GM12878 (cell line): Measurements from ENCODE around the gene ERO1B. TPM values are rescaled to one million over a fixed set of nuclear protein-coding genes. Genes with fewer than 3 reads are reported as not detected.

Experiments
- ATF2 ChIP-seq: IDR thresholded peaks from 2 replicates; pipeline ENCODE4 v1.6.1; 2012; ENCODE audit warnings: low read length, inconsistent platforms
- ATF7 ChIP-seq: fragments of 450-650 bp; IDR thresholded peaks from 2 replicates; pipeline ENCODE4 v1.6.1; 2016; ENCODE audit warnings: low read depth, mild to moderate bottlenecking
- BACH1 ChIP-seq: fragments of 450-650 bp; IDR thresholded peaks from 2 replicates; pipeline ENCODE4 v1.6.1; 2017; ENCODE audit warnings: mild to moderate bottlenecking, borderline replicate concordance
- CEBPB ChIP-seq, 2 experiments: fragments of 150-350 bp in 1 of 2; IDR thresholded peaks; 2 replicates each; pipeline ENCODE4 v1.6.1; 2012 to 2014; ENCODE audit warnings: low read depth in 2 of 2, low read length in 2 of 2, borderline replicate concordance in 1 of 2, inconsistent platforms in 1 of 2
- ESRRA ChIP-seq: IDR thresholded peaks from 2 replicates; pipeline ENCODE4 v1.6.1; 2012; ENCODE audit warnings: mild to moderate bottlenecking, low read length, improper control_type of control experiment
- EZH2 ChIP-seq: IDR thresholded peaks from 2 replicates; pipeline ENCODE4 v1.6.1; 2012; ENCODE audit warnings: low read depth, mild to moderate bottlenecking, control low read depth, inconsistent platforms, low read length, borderline replicate concordance; ENCODE audit not compliant: control insufficient read depth
- FOS ChIP-seq: IDR thresholded peaks from 3 replicates; pipeline ENCODE4 v1.6.1; 2011; ENCODE audit warnings: borderline replicate concordance; ENCODE audit not compliant: insufficient read length; ENCODE audit errors: extremely low read depth
- FOXM1 ChIP-seq: IDR thresholded peaks from 2 replicates; pipeline ENCODE4 v1.6.1; 2012; ENCODE audit warnings: low read depth, mild to moderate bottlenecking, inconsistent platforms, low read length, moderate library complexity
- HCFC1 ChIP-seq: fragments of 150-350 bp; IDR thresholded peaks from 2 replicates; pipeline ENCODE4 v1.6.1; 2014; ENCODE audit warnings: low read length
- HDAC2 ChIP-seq: fragments of 200-600 bp; sonication (generic); IDR thresholded peaks from 2 replicates; pipeline ENCODE4 v1.6.1; 2017
- KLF5 ChIP-seq: fragments of 450-650 bp; IDR thresholded peaks from 2 replicates; pipeline ENCODE4 v1.6.1; 2014; ENCODE audit warnings: mild to moderate bottlenecking; ENCODE audit not compliant: partially characterized antibody
- MEF2A ChIP-seq: IDR thresholded peaks from 2 replicates; pipeline ENCODE4 v1.6.1; 2011; ENCODE audit warnings: low read depth, mild to moderate bottlenecking, low read length, moderate library complexity; ENCODE audit not compliant: insufficient read depth
- MXI1 ChIP-seq: fragments of 150-350 bp; IDR thresholded peaks from 2 replicates; pipeline ENCODE4 v1.6.1; 2011; ENCODE audit warnings: low read depth, mild to moderate bottlenecking, inconsistent platforms, low read length, improper control_type of control experiment
- MYB ChIP-seq: fragments of 150-350 bp; IDR thresholded peaks from 2 replicates; pipeline ENCODE4 v1.6.1; 2014; ENCODE audit warnings: mild to moderate bottlenecking, low read depth, low read length, borderline replicate concordance
- NFXL1 ChIP-seq: fragments of 450-650 bp; IDR thresholded peaks from 2 replicates; pipeline ENCODE4 v1.6.1; 2017; ENCODE audit warnings: antibody characterized with exemption, mild to moderate bottlenecking, borderline replicate concordance
- PAX5 ChIP-seq: IDR thresholded peaks from 2 replicates; pipeline ENCODE4 v1.6.1; 2011; ENCODE audit warnings: low read depth, low read length, borderline replicate concordance
- POLR2A ChIP-seq: IDR thresholded peaks from 2 replicates; pipeline ENCODE4 v1.6.1; 2011; ENCODE audit warnings: low read depth, mild to moderate bottlenecking, low read length
- POU2F2 ChIP-seq: IDR thresholded peaks from 3 replicates; pipeline ENCODE4 v1.6.1; 2011; ENCODE audit warnings: low read depth, mild to moderate bottlenecking, low read length, borderline replicate concordance
- RELB ChIP-seq: fragments of 450-650 bp; IDR thresholded peaks from 2 replicates; pipeline ENCODE4 v1.6.1; 2017; ENCODE audit warnings: low read depth, mild to moderate bottlenecking, moderate library complexity
- RUNX3 ChIP-seq: IDR thresholded peaks from 2 replicates; pipeline ENCODE4 v1.6.1; 2012; ENCODE audit warnings: low read length, inconsistent platforms
- SIN3A ChIP-seq: IDR thresholded peaks from 2 replicates; pipeline ENCODE4 v1.6.1; 2012; ENCODE audit warnings: low read depth, low read length, improper control_type of control experiment
- SREBF1 ChIP-seq: IDR thresholded peaks from 2 replicates; pipeline ENCODE4 v1.6.1; 2012; ENCODE audit warnings: mild to moderate bottlenecking, low read length
- TARDBP ChIP-seq: IDR thresholded peaks from 2 replicates; pipeline ENCODE4 v1.6.1; 2016; ENCODE audit warnings: borderline replicate concordance
- TBL1XR1 ChIP-seq: IDR thresholded peaks from 2 replicates; pipeline ENCODE4 v1.6.1; 2012; ENCODE audit warnings: low read depth, low read length, improper control_type of control experiment
- TCF7 ChIP-seq: IDR thresholded peaks from 2 replicates; pipeline ENCODE4 v1.6.1; 2014; ENCODE audit warnings: antibody characterized with exemption, borderline replicate concordance
- WRNIP1 ChIP-seq: IDR thresholded peaks from 2 replicates; pipeline ENCODE4 v1.6.1; 2011; ENCODE audit warnings: low read depth, low read length, improper control_type of control experiment, borderline replicate concordance
- polyA plus RNA-seq, 11 experiments: library from polyadenylated mRNA; depleted of rRNA in 4 of 11; unstranded in 6 of 11; stranded (reverse) in 5 of 11; fragments of >200 nt; fragmentation: Nextera tagmentation in 4 of 11; fragmentation: Illumina TruSeq in 1 of 11; extraction: Ambion mirVana in 4 of 11; extraction: Trizol in 1 of 11; gene quantifications; 1 replicate in 1 of 11; 2 replicates in 10 of 11; pipeline versions ENCODE4 v1.2.1 to v1.2.3, GENCODE V29; 2011 to 2016; ENCODE audit warnings: inconsistent platforms in 2 of 11, missing spikeins in 2 of 11, low read depth in 1 of 11
- total RNA-seq, 4 experiments: library from RNA; depleted of rRNA in 3 of 4; stranded (reverse); fragments of >200 nt in 3 of 4; fragmentation: Illumina TruSeq in 1 of 4; extraction: Trizol in 1 of 4; gene quantifications; 2 replicates each; pipeline versions ENCODE4 v1.2.1 to v1.2.3, GENCODE V29; 2013 to 2021
- TF ChIP-seq, protein P1 (sequence below): fragments of 450-650 bp; IDR thresholded peaks from 2 replicates; pipeline ENCODE4 v1.6.1; 2014; ENCODE audit warnings: mild to moderate bottlenecking
- TF ChIP-seq, protein P2 (sequence below): fragments of 150-350 bp; IDR thresholded peaks from 2 replicates; pipeline ENCODE4 v1.6.1; 2014; ENCODE audit warnings: mild to moderate bottlenecking, low read depth, low read length

The ERO1B gene
- total and polyA plus RNA-seq, 10 of the 15 experiments (the other 5 are each of a cell fraction or from before 2014, with no cell fraction given) = 9.0 to 30.9 (median 23.0) TPM

DNA sequence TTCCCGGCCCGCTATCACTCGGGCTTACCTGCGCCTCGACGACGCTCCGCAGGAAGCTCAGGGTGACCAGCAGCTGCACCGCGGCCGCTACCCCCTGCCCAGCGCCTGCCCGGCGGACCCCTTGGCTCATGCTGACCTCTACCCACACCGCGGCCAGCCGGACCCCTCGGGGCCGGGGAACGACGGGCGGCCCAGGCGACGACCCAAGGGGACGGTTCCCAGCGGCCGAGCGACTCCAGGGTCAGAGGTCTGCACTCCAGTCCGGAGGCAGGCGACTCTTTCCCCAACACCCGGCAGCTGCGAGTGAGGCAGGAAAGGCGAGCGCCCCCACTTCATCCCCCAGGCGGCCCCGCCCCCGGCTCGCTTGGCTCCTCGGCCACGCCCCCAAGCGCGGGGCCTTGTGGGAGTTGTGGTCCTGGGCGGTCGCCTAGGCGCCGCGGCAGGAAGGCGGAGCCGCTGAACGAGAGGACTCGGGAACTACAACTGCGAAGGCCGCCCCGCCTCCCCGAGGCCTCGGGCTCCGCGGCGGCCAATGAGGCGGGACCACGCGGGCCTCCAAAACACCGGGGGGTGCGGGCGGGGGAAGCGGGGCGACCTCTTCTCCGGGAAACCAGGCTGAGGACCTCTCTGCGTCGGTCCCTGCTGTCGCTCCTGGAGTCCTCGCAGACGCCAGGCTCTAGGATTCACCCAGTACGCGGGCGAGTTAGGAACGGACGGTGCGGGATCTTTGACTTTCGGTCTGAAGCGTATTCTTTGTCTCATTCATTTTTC, at the start of gene ERO1B (continued):
- TF ChIP-seq ESRRA = no peak
- TF ChIP-seq, protein P1, sequence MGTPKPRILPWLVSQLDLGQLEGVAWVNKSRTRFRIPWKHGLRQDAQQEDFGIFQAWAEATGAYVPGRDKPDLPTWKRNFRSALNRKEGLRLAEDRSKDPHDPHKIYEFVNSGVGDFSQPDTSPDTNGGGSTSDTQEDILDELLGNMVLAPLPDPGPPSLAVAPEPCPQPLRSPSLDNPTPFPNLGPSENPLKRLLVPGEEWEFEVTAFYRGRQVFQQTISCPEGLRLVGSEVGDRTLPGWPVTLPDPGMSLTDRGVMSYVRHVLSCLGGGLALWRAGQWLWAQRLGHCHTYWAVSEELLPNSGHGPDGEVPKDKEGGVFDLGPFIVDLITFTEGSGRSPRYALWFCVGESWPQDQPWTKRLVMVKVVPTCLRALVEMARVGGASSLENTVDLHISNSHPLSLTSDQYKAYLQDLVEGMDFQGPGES = no peak
- TF ChIP-seq TCF7 = no peak
- TF ChIP-seq RELB = no peak
- peak; percentile 86 for TF ChIP-seq HCFC1
- no peak for TF ChIP-seq NFXL1
- TF ChIP-seq BACH1 = no peak; the same call in none of the 2 replicates
- TF ChIP-seq ATF2 = no peak
- no peak for TF ChIP-seq WRNIP1
- TF ChIP-seq HDAC2 = no peak
- peak; percentile 46 for TF ChIP-seq SIN3A
- TF ChIP-seq, protein P2, sequence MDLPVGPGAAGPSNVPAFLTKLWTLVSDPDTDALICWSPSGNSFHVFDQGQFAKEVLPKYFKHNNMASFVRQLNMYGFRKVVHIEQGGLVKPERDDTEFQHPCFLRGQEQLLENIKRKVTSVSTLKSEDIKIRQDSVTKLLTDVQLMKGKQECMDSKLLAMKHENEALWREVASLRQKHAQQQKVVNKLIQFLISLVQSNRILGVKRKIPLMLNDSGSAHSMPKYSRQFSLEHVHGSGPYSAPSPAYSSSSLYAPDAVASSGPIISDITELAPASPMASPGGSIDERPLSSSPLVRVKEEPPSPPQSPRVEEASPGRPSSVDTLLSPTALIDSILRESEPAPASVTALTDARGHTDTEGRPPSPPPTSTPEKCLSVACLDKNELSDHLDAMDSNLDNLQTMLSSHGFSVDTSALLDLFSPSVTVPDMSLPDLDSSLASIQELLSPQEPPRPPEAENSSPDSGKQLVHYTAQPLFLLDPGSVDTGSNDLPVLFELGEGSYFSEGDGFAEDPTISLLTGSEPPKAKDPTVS = no peak
- TF ChIP-seq PAX5 = peak; percentile 43; the same call in 1 of the 2 replicates
- peak; percentile 55 for TF ChIP-seq KLF5
- TF ChIP-seq ATF7 = no peak
- TF ChIP-seq FOS = no peak
- TF ChIP-seq SREBF1 = peak; percentile 75
- TF ChIP-seq TBL1XR1 = no peak
- TF ChIP-seq RUNX3 = peak; percentile 34
- no peak for TF ChIP-seq CEBPB (IDR thresholded peaks at IDR 0.05; ENCODE audit: borderline replicate concordance in 1 of 2, low read depth in 2 of 2, low read length in 2 of 2)
- no peak for TF ChIP-seq EZH2
- no peak for TF ChIP-seq MYB
- no peak for TF ChIP-seq MEF2A
- TF ChIP-seq MXI1 = peak; percentile 37; the same call in 1 of the 2 replicates
- peak; percentile 65; the same call in 1 of the 2 replicates for TF ChIP-seq TARDBP
- peak; percentile 47; the same call in 1 of the 2 replicates for TF ChIP-seq FOXM1
- peak; percentile 90; the same call in 2 of the 3 replicates for TF ChIP-seq POU2F2
- peak; percentile 99 for TF ChIP-seq POLR2A
